ENCODE measurements around the gene RHOV. TPM values are rescaled to one million over a fixed set of nuclear protein-coding genes. Genes with fewer than 3 reads are reported as not detected.
A peak's percentile ranks its signal among the peaks of the same experiment; 100 is the strongest.

Gene RHOV
- total and polyA plus RNA-seq, 2 of the 4 experiments (the other 2 are of a cell fraction), result 0.10 TPM; not detected in 1

GRCh38 chr15:40911141-40911540, 37.1 kb upstream of the RHOV start:
- in situ Hi-C loops (cut with MboI; ENCODE audit: low sequenced_read_pairs), result no loop called here
- no peak overlapping the region for H3K9ac ChIP-seq (ENCODE audit: low read depth, low read length)
- POLR2A ChIA-PET (ENCODE audit: unreplicated experiment), result no interaction called here
- intact Hi-C loops (cut with micrococcal nuclease), result no loop called here
- no TSS peak for BruUV-seq (replicated peaks)
- H3K23ac ChIP-seq (ENCODE audit: low read depth, low read length), result no peak overlapping the region; the same call in 1 of the 2 replicates
- H2BK20ac ChIP-seq (ENCODE audit: low read depth, low read length), result no peak overlapping the region
- H2BK15ac ChIP-seq (ENCODE audit: low read depth, low read length), result no peak overlapping the region
- H3K27me3 ChIP-seq (ENCODE audit: control insufficient read depth, insufficient read depth, low read length), result no peaks in the 10 kb centered on the region
- H2BK120ac ChIP-seq (ENCODE audit: low read depth, low read length), result no peak overlapping the region
- WGBS, 2 experiments (ENCODE audit: extremely low coverage in 2 of 2, insufficient read length in 1 of 2), result 70% methylated on average over 2 of the region's 7 CpGs; no CpG with 5 or more reads in 1 of the 2 experiments
- no peak overlapping the region for H3K56ac ChIP-seq (ENCODE audit: extremely low read depth, insufficient read depth, low read length)
- H4K20me1 ChIP-seq (ENCODE audit: insufficient read depth, low read length), result no peaks in the 10 kb centered on the region
- no peaks in the 10 kb centered on the region for H3K36me3 ChIP-seq (ENCODE audit: control insufficient read depth, insufficient read depth, low read length)
- dilution Hi-C loops (cut with HindIII; ENCODE audit: low sequenced_read_pairs, unreplicated experiment), result no loop called here
- no peak overlapping the region for H2AK9ac ChIP-seq (replicated peaks; ENCODE audit: low read depth, low read length, poor library complexity)
- no peak overlapping the region for H3K18ac ChIP-seq (ENCODE audit: low read depth, low read length)
- no peak overlapping the region for H3K4ac ChIP-seq (ENCODE audit: low read depth, low read length)
- H3K4me3 ChIP-seq (ENCODE audit: insufficient read depth, low read depth, low read length), result no peak overlapping the region
- peaks cover 0 to 13% of the 10 kb centered on the region in 2 experiments; a peak in 2 of 4 replicates for H3K79me1 ChIP-seq (ENCODE audit: low read depth in 1 of 2, low read length in 2 of 2)
- H3K27ac ChIP-seq (ENCODE audit: insufficient read depth, low read length), result no peak overlapping the region
- no peak overlapping the region for H2AFZ ChIP-seq (replicated peaks; ENCODE audit: low read length, poor library complexity)
- H3K14ac ChIP-seq (replicated peaks; ENCODE audit: low read depth, low read length), result no peak overlapping the region
- ATAC-seq (ENCODE audit: low read depth) (no peak), DNase-seq (no peak)
- CTCF ChIA-PET, result no interaction called here
- H2BK5ac ChIP-seq (ENCODE audit: low read depth, low read length, poor library complexity, severe bottlenecking), result no peak overlapping the region
- H3K4me1 ChIP-seq (ENCODE audit: control insufficient read depth, insufficient read depth, low read length), result peaks cover 13% of the 10 kb centered on the region
- H4K91ac ChIP-seq (ENCODE audit: insufficient read depth, low read depth, low read length), result no peak overlapping the region
- peak overlapping the region; percentile 51; the same call in 1 of the 2 replicates for H2AK5ac ChIP-seq (ENCODE audit: low read depth, low read length)
- H3K9me3 ChIP-seq (ENCODE audit: control insufficient read depth, insufficient read depth, low read length), result no peaks in the 10 kb centered on the region
- peaks cover 10% of the 10 kb centered on the region for H3K9me1 ChIP-seq (ENCODE audit: insufficient read depth, low read length)
- no peak overlapping the region for H3K4me2 ChIP-seq (ENCODE audit: low read depth, low read length)
- 0 out of 4 replicates have a peak overlapping the region, but pooled peaks of 1 of the 2 experiments have one; percentile 7 for H4K8ac ChIP-seq (ENCODE audit: low read depth in 2 of 2, low read length in 2 of 2)
- no peak for TF ChIP-seq POLR2A (IDR thresholded peaks at IDR 0.05; ENCODE audit: low read depth, low read length)
- no peak for TF ChIP-seq CEBPB (IDR thresholded peaks at IDR 0.05; ENCODE audit: low read depth, low read length)
- TF ChIP-seq RAD21 (IDR thresholded peaks at IDR 0.05; ENCODE audit: low read length), result no peak
- TF ChIP-seq MXI1 (IDR thresholded peaks at IDR 0.05; ENCODE audit: borderline replicate concordance, low read depth, low read length), result no peak
- no peak overlapping the region for H4K5ac ChIP-seq (ENCODE audit: low read depth, low read length)

All from IMR-90 (cell line).